Thyroid gland (tissue), 4 donors: ENCODE measurements around the gene ORAI2.

Experiments
- CTCF ChIP-seq, 6 experiments: fragments of 200-600 bp in 3 of 6; fragments of 450-650 bp in 3 of 6; sonication (generic) in 3 of 6; IDR thresholded peaks; one replicate each; pipeline ENCODE4 v1.5.1; 2016 to 2019; ENCODE audit warnings: antibody characterized with exemption in 6 of 6, mild to moderate bottlenecking in 2 of 6, inconsistent platforms in 1 of 6, moderate library complexity in 1 of 6
- POLR2A ChIP-seq, 2 donors: fragments of 450-650 bp; IDR thresholded peaks; one replicate each; pipeline ENCODE4 v1.6.1; 2017; ENCODE audit warnings: antibody characterized with exemption in 2 of 2, mild to moderate bottlenecking in 2 of 2, moderate library complexity in 1 of 2

GRCh38 chr7:102452451-102452850 lies 19.1 kb downstream of the ORAI2 start:
- TF ChIP-seq CTCF (IDR thresholded peaks at IDR 0.05) (no peak), POLR2A (IDR thresholded peaks at IDR 0.05) (no peak)
